Pancreas (tissue), 10 donors: Measurements from ENCODE around the gene CBFB. TPM values are rescaled to one million over a fixed set of nuclear protein-coding genes. Genes with fewer than 3 reads are reported as not detected.
A peak's percentile ranks its signal among the peaks of the same experiment; 100 is the strongest.

ENCODE experiments used
- ATAC-seq, 4 donors: fragments of 200-7000 bp; cut with Tn5 transposase; one replicate each; pipeline versions ENCODE4 v1.8.0 to v1.9.1; 2020; ENCODE audit warnings: mild to moderate bottlenecking in 4 of 4, moderate library complexity in 4 of 4
- DNase-seq, 6 donors: peaks; one replicate each; pipeline ENCODE4 v3.0.0-alpha.2; 2020
- FAIRE-seq: peaks from 2 replicates; lab custom pipeline; 2012; peaks lifted over from hg19 to GRCh38; lab: Jason Lieb, UNC
- H3K27ac ChIP-seq, 4 donors: fragments of 200-600 bp; sonication (generic); 1 replicate in 3 of 4; 2 replicates in 1 of 4; pipeline versions ENCODE4 v1.5.0 to v1.8.0; 2020
- H3K27me3 ChIP-seq, 4 donors: fragments of 200-600 bp; one replicate each; pipeline ENCODE4 v1.8.0; 2021
- H3K36me3 ChIP-seq, 3 donors: fragments of 200-600 bp; sonication (generic) in 1 of 3; one replicate each; pipeline versions ENCODE4 v1.5.0 to v1.8.0; 2020 to 2021
- H3K4me1 ChIP-seq, 3 donors: fragments of 200-600 bp; one replicate each; pipeline ENCODE4 v1.8.0; 2021
- H3K4me3 ChIP-seq, 4 donors: fragments of 200-600 bp; sonication (generic) in 2 of 4; one replicate each; pipeline versions ENCODE4 v1.5.0 to v1.8.0; 2020 to 2021
- H3K9me3 ChIP-seq, 4 donors: fragments of 200-600 bp; one replicate each; pipeline ENCODE4 v1.8.0; 2021
- CTCF ChIP-seq, 4 donors: fragments of 200-600 bp; sonication (generic) in 3 of 4; IDR thresholded peaks; one replicate each; pipeline versions ENCODE4 v1.5.0 to v1.8.0; 2021; ENCODE audit warnings: antibody characterized with exemption in 4 of 4
- WGBS, 2 donors: extraction: QIAGEN DNeasy Blood & Tissue Kit; methylation state at CpG; one replicate each; pipeline ENCODE4 v1.1.7; 2013; 5-methylcytosine and 5-hydroxymethylcytosine counted together
- intact Hi-C, 3 donors: fragments of 100-400 bp; cut with DNase I; formaldehyde crosslinking; loops; one replicate each; pipeline versions ENCODE4 v1.11.1 to v1.14.2; 2022
- polyA plus RNA-seq, 2 donors: library from polyadenylated mRNA; stranded (reverse); fragments of 200-250 nt; gene quantifications; one replicate each; pipeline ENCODE4 v1.2.3, GENCODE V29; 2013
- total RNA-seq, 6 donors: library from RNA; stranded (reverse); fragmentation: NEBNext Ultra II Directional in 4 of 6; extraction: Animal tissue kit (Norgen Biotek cat#: 25700) in 4 of 6; gene quantifications; one replicate each; pipeline versions ENCODE4 v1.2.1 to v1.2.4, GENCODE V29; 2021 to 2023
- donor health status: healthy with polysubstance abuse.
- donor health status: DM: no; HTN: no; CAD: no; lungs with moderate emphysema.
- donor health status: DM: no; HTN: no; CAD: no.
- donor health status: control.
- donor health status: control.
- donor health status: Bipolar disorder and iron deficiency.
- donor health status: DM: yes; HTN: yes; CAD: no.
- donor health status: DM: no; HTN: no; CAD: no.
- donor health status: DM: no; HTN: no; CAD: no.
- donor health status: DM: yes; HTN: yes; CAD: no.

CBFB gene
- total and polyA plus RNA-seq, 8 donors, result 11.5 to 27.0 (median 19.6) TPM

- Histone ChIP-seq H3K36me3 (no peaks in the 10 kb centered on the region), H3K27ac (no peak overlapping the region), H3K4me1 (peaks cover 7 to 9% (median 8%) of the 10 kb centered on the region in 3 donors), H3K9me3 (no peaks in the 10 kb centered on the region), H3K4me3 (no peak overlapping the region), H3K27me3 (no peaks in the 10 kb centered on the region)
- ATAC-seq (no peak), FAIRE-seq (no peak), DNase-seq (no peak)
- WGBS, 2 donors, result 82 to 90% methylated on average over 3 of the region's 3 CpGs
- TF ChIP-seq CTCF (IDR thresholded peaks at IDR 0.05), result no peak
- intact Hi-C loops, result no loop called here
Measured at GRCh38 chr16:67001726-67002125, 27.2 kb upstream of the CBFB start.

GRCh38 chr16:67006930-67007658 lies 21.9 kb upstream of the CBFB start:
- no peak for TF ChIP-seq CTCF (IDR thresholded peaks at IDR 0.05)
- intact Hi-C loops, result no loop called here
- 82 to 85% methylated on average over 12 of the region's 12 CpGs for WGBS, 2 donors

GRCh38 chr16:67009158-67009557 lies 19.8 kb upstream of the CBFB start:
- DNase-seq (no peak), FAIRE-seq (no peak), ATAC-seq (no peak)
- Histone ChIP-seq H3K36me3 (no peaks in the 10 kb centered on the region), H3K4me3 (no peak overlapping the region), H3K27me3 (no peaks in the 10 kb centered on the region), H3K27ac (no peak overlapping the region), H3K4me1 (no peaks in the 10 kb centered on the region), H3K9me3 (no peaks in the 10 kb centered on the region)
- no peak for TF ChIP-seq CTCF (IDR thresholded peaks at IDR 0.05)
- intact Hi-C loops, result no loop called here
- 42 to 50% methylated on average over 1 of the region's 1 CpG for WGBS, 2 donors

More at GRCh38 chr16:67006930-67007658, 21.9 kb upstream of the CBFB start:
- Histone ChIP-seq H3K4me1 (no peaks in the 10 kb centered on the region), H3K9me3 (no peaks in the 10 kb centered on the region), H3K36me3 (no peaks in the 10 kb centered on the region), H3K27me3 (no peaks in the 10 kb centered on the region), H3K27ac (no peak overlapping the region), H3K4me3 (no peak overlapping the region)
- ATAC-seq (no peak), FAIRE-seq (no peak), DNase-seq (no peak)

GRCh38 chr16:67011274-67011673 lies 17.7 kb upstream of the CBFB start:
- TF ChIP-seq CTCF (IDR thresholded peaks at IDR 0.05), result no peak
- Histone ChIP-seq H3K27me3 (no peaks in the 10 kb centered on the region), H3K4me1 (no peaks in the 10 kb centered on the region), H3K4me3 (no peak overlapping the region), H3K27ac (no peak overlapping the region), H3K36me3 (no peaks in the 10 kb centered on the region), H3K9me3 (no peaks in the 10 kb centered on the region)
- intact Hi-C loops, result loop anchor here in 1 of 3 donors (10.0 kb wide), 1 partner anchor 174 kb away; the partner anchor contains the start of gene MATCAP1
- WGBS, 2 donors, result 81 to 91% methylated on average over 2 of the region's 2 CpGs
- no peak for FAIRE-seq
- peak in 1 of 6 donors; percentile 9 for DNase-seq
- no peak for ATAC-seq
